DND-41 (cell line): Measurements from ENCODE around the gene TBC1D13.

Experiments used
- EZH2 ChIP-seq: IDR thresholded peaks from 3 replicates; pipeline ENCODE4 v1.6.1; 2012; ENCODE audit warnings: borderline replicate concordance, low read depth, mild to moderate bottlenecking, moderate library complexity, low read length, inconsistent platforms; ENCODE audit not compliant: severe bottlenecking
- TF ChIP-seq, protein P1 (sequence below): IDR thresholded peaks from 2 replicates; pipeline ENCODE4 v1.5.1; 2012; ENCODE audit warnings: borderline replicate concordance, low read length, moderate library complexity, mild to moderate bottlenecking; ENCODE audit not compliant: poor library complexity, severe bottlenecking; ENCODE audit errors: extremely low read depth

DNA sequence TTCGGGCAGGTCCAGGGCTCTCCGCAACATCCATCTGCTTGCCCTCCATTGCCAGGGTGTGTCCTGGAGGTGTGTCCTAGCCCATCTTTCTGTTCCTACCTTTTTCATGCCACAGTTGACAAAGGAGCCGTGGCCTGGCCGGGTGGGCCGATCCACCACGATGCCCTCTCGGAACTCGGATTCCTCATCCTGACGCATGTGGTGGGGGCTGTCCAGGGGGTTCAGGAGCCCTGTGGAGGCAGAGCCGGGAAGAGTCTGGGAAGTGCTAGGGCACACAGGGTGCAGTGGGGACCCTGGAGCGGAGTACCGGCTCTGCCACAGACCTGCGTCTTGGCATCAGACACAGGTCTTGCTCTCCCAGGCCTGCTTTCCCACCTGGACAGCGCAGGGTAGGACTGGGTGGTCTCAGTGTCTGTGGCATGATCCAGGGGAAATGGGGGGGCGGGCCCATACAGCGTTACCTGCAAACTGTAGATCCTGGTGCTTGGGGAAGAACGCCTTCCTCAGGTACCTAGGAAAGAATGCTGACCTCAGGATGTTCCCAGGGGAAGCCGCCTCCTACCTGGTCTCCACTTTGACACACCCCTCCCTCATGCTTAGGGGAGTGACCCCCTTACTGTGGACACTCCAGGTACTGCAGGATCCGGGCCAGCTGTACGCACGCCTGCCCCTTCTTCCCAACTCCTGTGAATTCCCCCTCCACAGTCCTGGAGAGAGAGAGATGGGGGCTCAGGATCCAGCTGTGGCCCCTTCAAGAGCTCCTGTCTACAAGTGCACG, 39.1 kb downstream of the TBC1D13 start:
- TF ChIP-seq, protein P1, sequence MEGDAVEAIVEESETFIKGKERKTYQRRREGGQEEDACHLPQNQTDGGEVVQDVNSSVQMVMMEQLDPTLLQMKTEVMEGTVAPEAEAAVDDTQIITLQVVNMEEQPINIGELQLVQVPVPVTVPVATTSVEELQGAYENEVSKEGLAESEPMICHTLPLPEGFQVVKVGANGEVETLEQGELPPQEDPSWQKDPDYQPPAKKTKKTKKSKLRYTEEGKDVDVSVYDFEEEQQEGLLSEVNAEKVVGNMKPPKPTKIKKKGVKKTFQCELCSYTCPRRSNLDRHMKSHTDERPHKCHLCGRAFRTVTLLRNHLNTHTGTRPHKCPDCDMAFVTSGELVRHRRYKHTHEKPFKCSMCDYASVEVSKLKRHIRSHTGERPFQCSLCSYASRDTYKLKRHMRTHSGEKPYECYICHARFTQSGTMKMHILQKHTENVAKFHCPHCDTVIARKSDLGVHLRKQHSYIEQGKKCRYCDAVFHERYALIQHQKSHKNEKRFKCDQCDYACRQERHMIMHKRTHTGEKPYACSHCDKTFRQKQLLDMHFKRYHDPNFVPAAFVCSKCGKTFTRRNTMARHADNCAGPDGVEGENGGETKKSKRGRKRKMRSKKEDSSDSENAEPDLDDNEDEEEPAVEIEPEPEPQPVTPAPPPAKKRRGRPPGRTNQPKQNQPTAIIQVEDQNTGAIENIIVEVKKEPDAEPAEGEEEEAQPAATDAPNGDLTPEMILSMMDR, result peak; percentile 10
- TF ChIP-seq EZH2, result no peak
